Neural crest cell (in vitro differentiated cells): ENCODE measurements around the gene LDAH. TPM values are rescaled to one million over a fixed set of nuclear protein-coding genes. Genes with fewer than 3 reads are reported as not detected.

Source experiments
- DNase-seq: peaks from one replicate; pipeline ENCODE4 v3.0.0; 2021; ENCODE audit warnings: low read depth, mixed read lengths, low spot score
- H3K27ac Mint-ChIP-seq: one replicate; pipeline ENCODE4 v1.8.0; 2021; ENCODE audit warnings: mild to moderate bottlenecking, mixed read lengths; ENCODE audit not compliant: unreplicated experiment
- H3K27me3 Mint-ChIP-seq: 2 replicates; pipeline ENCODE4 v1.8.0; 2021; ENCODE audit warnings: low read depth, mild to moderate bottlenecking, mixed read lengths
- H3K36me3 Mint-ChIP-seq: 2 replicates; pipeline ENCODE4 v1.8.0; 2021; ENCODE audit warnings: low read depth, mild to moderate bottlenecking, mixed read lengths
- H3K4me1 Mint-ChIP-seq: 2 replicates; pipeline ENCODE4 v1.8.0; 2021; ENCODE audit warnings: mixed read lengths
- H3K4me3 Mint-ChIP-seq: one replicate; pipeline ENCODE4 v1.8.0; 2021; ENCODE audit warnings: mild to moderate bottlenecking, mixed read lengths
- H3K9me3 Mint-ChIP-seq: 2 replicates; pipeline ENCODE4 v1.8.0; 2021; ENCODE audit warnings: mixed read lengths
- total RNA-seq: library from RNA; stranded (reverse); gene quantifications from 2 replicates; pipeline ENCODE4 v1.2.1, GENCODE V29; 2021
- TF ChIP-seq, protein P1 (sequence below): fragments of 200-600 bp; sonication (generic); conservative IDR thresholded peaks from 2 replicates; pipeline ENCODE4 v1.5.0; 2021; ENCODE audit warnings: antibody characterized with exemption, mild to moderate bottlenecking

The LDAH gene
- total RNA-seq, 1 donor from 2014 or later, result 49.7 TPM

DNA sequence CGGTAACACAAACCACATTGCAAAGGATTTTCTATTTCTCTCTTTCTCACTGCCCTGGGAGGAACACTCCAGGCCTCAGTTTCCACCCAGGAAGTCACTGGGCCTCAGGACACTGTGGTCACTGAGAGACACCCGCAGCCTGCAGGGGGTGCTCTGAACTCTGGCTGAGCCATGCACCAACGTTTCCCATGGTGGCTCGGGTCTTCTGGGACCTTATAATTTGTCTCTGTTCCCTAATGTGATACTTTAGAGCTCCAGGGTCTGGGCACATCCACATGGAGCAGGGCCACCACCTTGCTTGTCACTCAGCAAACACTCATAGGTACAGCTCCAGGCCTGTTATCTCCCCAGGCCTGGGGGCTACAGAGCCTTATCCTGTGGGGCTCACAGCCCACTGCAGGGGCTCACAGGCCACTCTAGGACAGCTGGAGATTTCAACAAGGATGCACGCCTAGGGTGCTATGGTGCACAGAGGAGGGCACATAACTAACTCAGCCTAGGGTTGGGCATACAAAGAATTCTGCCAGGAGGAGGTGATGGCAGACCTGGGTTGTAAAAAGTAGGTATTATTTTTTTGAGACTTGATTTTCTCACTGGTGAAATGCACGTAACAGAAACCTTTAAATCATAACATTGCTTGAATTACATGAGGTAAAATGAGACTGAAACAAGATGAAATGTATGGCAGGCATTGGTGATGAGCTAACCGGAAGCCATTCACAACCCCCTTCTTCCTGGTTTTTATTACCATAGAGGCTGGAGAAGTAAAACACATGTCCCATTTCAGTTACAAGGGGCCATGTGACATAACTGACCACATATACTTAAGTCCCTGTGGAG is 169.0 kb downstream of the LDAH start:
- H3K9me3 Mint-ChIP-seq, result no peaks in the 10 kb centered on the region
- peaks cover 23% of the 10 kb centered on the region for H3K4me1 Mint-ChIP-seq
- H3K27me3 Mint-ChIP-seq, result peaks cover 35% of the 10 kb centered on the region
- H3K36me3 Mint-ChIP-seq, result no peaks in the 10 kb centered on the region
- TF ChIP-seq, protein P1, sequence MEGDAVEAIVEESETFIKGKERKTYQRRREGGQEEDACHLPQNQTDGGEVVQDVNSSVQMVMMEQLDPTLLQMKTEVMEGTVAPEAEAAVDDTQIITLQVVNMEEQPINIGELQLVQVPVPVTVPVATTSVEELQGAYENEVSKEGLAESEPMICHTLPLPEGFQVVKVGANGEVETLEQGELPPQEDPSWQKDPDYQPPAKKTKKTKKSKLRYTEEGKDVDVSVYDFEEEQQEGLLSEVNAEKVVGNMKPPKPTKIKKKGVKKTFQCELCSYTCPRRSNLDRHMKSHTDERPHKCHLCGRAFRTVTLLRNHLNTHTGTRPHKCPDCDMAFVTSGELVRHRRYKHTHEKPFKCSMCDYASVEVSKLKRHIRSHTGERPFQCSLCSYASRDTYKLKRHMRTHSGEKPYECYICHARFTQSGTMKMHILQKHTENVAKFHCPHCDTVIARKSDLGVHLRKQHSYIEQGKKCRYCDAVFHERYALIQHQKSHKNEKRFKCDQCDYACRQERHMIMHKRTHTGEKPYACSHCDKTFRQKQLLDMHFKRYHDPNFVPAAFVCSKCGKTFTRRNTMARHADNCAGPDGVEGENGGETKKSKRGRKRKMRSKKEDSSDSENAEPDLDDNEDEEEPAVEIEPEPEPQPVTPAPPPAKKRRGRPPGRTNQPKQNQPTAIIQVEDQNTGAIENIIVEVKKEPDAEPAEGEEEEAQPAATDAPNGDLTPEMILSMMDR, result no peak
- no peak for DNase-seq
- peak overlapping the region; percentile 42 for H3K4me3 Mint-ChIP-seq
- H3K27ac Mint-ChIP-seq, result no peak overlapping the region

DNA sequence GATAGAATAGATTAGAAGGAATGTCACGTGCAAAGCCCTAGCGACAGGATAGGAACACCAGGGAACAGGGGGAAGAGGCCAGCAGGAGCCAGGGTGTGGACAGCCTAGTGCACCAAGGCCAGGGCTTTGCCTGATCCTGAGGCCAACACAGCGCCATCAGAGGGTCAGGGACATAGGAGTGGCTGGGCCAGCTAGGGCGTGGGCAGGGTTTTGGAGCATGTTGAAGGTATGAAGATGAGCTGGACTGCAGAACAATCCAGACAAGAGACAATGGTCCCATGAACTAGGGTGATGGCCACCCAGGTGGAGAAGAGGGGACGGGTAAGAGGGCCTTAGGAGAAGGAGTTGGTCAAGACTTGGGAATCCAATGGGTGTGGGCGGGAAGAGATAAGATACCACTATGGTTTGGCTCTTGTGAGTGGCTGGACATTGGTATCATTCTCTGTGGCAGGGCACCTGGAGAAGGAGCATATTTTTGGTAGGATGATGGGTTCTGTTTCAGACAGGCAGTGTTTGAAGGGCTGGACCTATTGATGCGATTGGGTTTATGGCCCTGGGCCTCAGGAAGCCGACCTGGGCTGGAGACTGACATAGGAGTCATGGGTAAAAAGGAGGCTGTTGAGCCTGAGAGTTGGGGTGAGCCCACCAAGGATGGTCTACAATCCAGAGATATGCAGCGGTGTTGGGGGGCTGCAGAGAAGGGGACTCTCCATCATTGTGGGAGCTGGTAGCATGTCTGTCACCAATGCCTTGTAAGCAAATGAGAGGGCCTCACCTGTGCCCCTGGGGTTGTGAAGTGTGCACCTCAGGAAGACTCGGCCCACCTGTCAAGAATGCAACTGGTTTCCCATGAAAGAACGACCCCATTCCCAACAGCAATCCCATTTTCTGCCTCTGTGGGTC is 170.0 kb downstream of the LDAH start:
- Mint-ChIP-seq H3K9me3 (no peaks in the 10 kb centered on the region), H3K27ac (no peak overlapping the region), H3K4me3 (peak overlapping the region; percentile 93), H3K4me1 (peaks cover 33% of the 10 kb centered on the region), H3K36me3 (no peaks in the 10 kb centered on the region), H3K27me3 (peaks cover 28% of the 10 kb centered on the region)
- no peak for DNase-seq
- TF ChIP-seq, protein P1, result no peak

DNA sequence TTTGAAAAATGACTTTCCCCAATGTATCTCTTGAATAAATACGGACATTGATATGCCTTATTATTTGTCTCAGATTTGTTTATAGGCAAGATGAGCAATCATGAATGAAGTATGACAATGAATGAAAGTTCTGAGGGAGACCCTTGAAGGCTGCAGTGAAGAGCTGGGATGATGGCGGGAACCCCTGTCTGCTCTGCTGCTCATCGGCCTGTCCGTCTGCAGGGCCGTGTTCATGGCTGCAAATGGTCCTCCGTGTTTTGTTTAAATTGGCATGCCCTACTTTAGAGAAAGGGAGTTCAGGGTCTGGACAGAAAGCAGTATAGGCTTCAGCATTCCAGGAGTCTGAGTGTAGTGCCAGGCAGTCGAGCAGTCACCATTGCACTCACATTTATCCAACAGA is 170.8 kb downstream of the LDAH start:
- DNase-seq, result no peak
- Mint-ChIP-seq H3K9me3 (no peaks in the 10 kb centered on the region), H3K27ac (no peak overlapping the region), H3K27me3 (peaks cover 22% of the 10 kb centered on the region), H3K36me3 (no peaks in the 10 kb centered on the region), H3K4me3 (peak overlapping the region; percentile 93), H3K4me1 (peaks cover 35% of the 10 kb centered on the region)
- TF ChIP-seq, protein P1, result no peak

DNA sequence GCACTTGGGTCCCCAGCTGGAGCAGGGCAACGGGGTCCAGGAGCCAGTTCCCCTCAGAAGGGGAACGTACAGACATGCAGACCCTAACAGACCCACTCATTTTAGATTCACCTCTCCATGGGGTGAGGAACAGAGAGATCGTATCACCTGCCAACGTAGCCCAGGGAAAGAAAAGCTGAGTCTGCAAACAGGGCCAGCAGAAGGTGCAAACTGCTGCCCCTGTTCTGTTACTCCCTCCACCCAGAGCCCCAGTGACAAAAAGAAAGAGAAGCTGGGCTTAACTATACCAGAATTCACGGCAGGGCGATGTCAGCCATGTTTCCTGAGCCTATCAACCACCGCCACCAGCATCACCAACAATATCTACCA is 171.2 kb downstream of the LDAH start:
- Mint-ChIP-seq H3K4me1 (peaks cover 35% of the 10 kb centered on the region), H3K36me3 (no peaks in the 10 kb centered on the region), H3K9me3 (no peaks in the 10 kb centered on the region), H3K27me3 (peaks cover 18% of the 10 kb centered on the region), H3K27ac (no peak overlapping the region), H3K4me3 (peak overlapping the region; percentile 93)
- TF ChIP-seq, protein P1, result no peak
- no peak for DNase-seq

DNA sequence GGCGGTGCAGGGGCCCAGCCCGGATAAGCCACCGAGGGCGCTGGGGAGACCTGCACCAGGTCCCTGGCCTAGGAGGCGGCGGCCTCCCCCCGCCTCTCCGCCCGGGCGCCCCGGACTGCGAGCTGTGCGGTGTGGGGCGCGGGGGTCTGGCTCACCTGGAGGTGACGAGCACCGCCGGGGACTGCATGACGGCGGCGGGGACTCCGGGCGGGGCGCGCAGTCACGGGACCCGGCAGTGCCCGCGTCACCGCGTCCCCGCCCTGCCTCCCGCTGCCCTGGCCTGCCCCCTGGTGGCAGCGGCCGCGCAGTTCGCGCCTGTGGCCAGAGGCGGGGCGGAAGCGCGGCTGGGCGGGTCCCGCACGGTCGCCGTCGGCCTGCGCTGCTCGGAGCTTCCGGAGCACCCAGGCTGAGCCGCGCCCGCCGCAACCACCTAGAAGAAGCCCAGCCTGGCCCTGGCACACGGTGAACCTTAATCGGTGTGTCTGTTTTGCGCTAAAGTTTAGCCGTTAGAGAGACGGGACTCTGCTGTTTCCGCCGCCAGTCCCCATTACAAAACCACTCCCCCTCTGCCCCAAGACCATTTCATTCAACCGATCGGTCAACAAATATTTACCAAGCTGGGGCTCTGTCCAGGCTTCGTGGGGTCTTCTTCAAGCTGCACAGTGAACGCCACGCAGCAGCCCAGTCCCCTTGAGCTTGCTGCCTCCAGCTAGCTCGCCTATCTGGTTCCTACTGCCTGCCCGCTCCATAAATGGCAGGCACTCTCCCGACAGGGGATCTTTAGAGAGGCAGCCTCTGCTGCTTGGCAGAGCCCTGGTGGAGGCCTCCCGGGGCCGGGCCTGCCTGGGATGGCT is 171.8 kb downstream of the LDAH start, which contains the start of gene HS1BP3:
HS1BP3 (minus strand) TSS at position 222 of the 854 bp plus-strand sequence; CDS start at position 187, 35 bp downstream.
- Mint-ChIP-seq H3K4me1 (peaks cover 35% of the 10 kb centered on the region), H3K27ac (peak within 1 kb of the TSS; percentile 9), H3K9me3 (no peaks in the 10 kb centered on the region), H3K27me3 (peaks cover 14% of the 10 kb centered on the region), H3K4me3 (peak within 1 kb of the TSS; percentile 93), H3K36me3 (no peaks in the 10 kb centered on the region)
- TF ChIP-seq, protein P1, result peak; percentile 92
- peak; percentile 81 for DNase-seq
